WTC11 (cell line): ENCODE data around the gene SHISAL2A. TPM values are rescaled to one million over a fixed set of nuclear protein-coding genes. Genes with fewer than 3 reads are reported as not detected.

Source experiments
- ATAC-seq: fragments of 200-7000 bp; cut with Tn5 transposase; 2 replicates; pipeline ENCODE4 v1.10.0; 2021; ENCODE audit warnings: mild to moderate bottlenecking, moderate library complexity
- CTCF ChIA-PET: fragments of 300-600 bp; sonication (Branson Sonifier 250); formaldehyde crosslinking; loops from one replicate; lab custom pipeline; 2021; ENCODE audit warnings: antibody characterized with exemption; lab: Charles Lee
- POLR2A ChIA-PET: fragments of 350-600 bp; sonication (Branson Sonifier 250); formaldehyde crosslinking; loops from one replicate; lab custom pipeline; 2021; ENCODE audit warnings: antibody characterized with exemption; lab: Charles Lee
- DNase-seq: peaks from one replicate; pipeline ENCODE4 v3.0.0; 2021; ENCODE audit warnings: low spot score
- H3K27ac Mint-ChIP-seq: 2 replicates; pipeline ENCODE4 v1.8.0; 2021; ENCODE audit warnings: mixed read lengths
- H3K27me3 Mint-ChIP-seq: 2 replicates; pipeline ENCODE4 v1.8.0; 2021; ENCODE audit warnings: low read depth, mild to moderate bottlenecking, moderate library complexity, mixed read lengths
- H3K36me3 Mint-ChIP-seq: 2 replicates; pipeline ENCODE4 v1.8.0; 2021; ENCODE audit warnings: mixed read lengths
- H3K4me1 Mint-ChIP-seq: 2 replicates; pipeline ENCODE4 v1.8.0; 2022; ENCODE audit warnings: mixed read lengths
- H3K4me3 Mint-ChIP-seq: 2 replicates; pipeline ENCODE4 v1.8.0; 2021; ENCODE audit warnings: mild to moderate bottlenecking, moderate library complexity, mixed read lengths
- H3K9me3 Mint-ChIP-seq: 2 replicates; pipeline ENCODE4 v1.8.0; 2021; ENCODE audit warnings: mixed read lengths
- CREM ChIP-seq: sonication (generic); formaldehyde crosslinking; IDR thresholded peaks from 2 replicates; pipeline ENCODE4 v1.8.1; 2022; ENCODE audit warnings: mild to moderate bottlenecking, missing genetic modification reagents, moderate library complexity
- EMX1 ChIP-seq: fragments of 250-450 bp; sonication (Bioruptor Pico); IDR thresholded peaks from 2 replicates; pipeline ENCODE4 v1.8.0; 2021; ENCODE audit warnings: mild to moderate bottlenecking
- FOXK1 ChIP-seq: sonication (generic); formaldehyde crosslinking; IDR thresholded peaks from 2 replicates; pipeline ENCODE4 v1.8.0; 2022; ENCODE audit warnings: mild to moderate bottlenecking, moderate library complexity, missing genetic modification reagents
- HMGA2 ChIP-seq: fragments of 250-450 bp; sonication (Bioruptor Pico); IDR thresholded peaks from 2 replicates; pipeline ENCODE4 v1.4.0; 2021; ENCODE audit warnings: mild to moderate bottlenecking, moderate library complexity
- JAZF1 ChIP-seq: fragments of 250-450 bp; sonication (Bioruptor Pico); IDR thresholded peaks from 2 replicates; pipeline ENCODE4 v1.9.0; 2021; ENCODE audit warnings: moderate library complexity, mild to moderate bottlenecking, inconsistent platforms
- MXD4 ChIP-seq: fragments of 250-450 bp; sonication (Bioruptor Pico); IDR thresholded peaks from 2 replicates; pipeline ENCODE4 v1.8.0; 2021; ENCODE audit warnings: mild to moderate bottlenecking, moderate library complexity, borderline replicate concordance
- NFYB ChIP-seq: sonication (generic); formaldehyde crosslinking; conservative IDR thresholded peaks from 2 replicates; pipeline ENCODE4 v1.8.0; 2022; ENCODE audit warnings: low read depth, missing genetic modification reagents
- RELA ChIP-seq: sonication (generic); formaldehyde crosslinking; IDR thresholded peaks from 2 replicates; pipeline ENCODE4 v1.8.1; 2022; ENCODE audit warnings: missing genetic modification reagents, mild to moderate bottlenecking, borderline replicate concordance
- TCF7 ChIP-seq: sonication (generic); formaldehyde crosslinking; IDR thresholded peaks from 2 replicates; pipeline ENCODE4 v1.8.0; 2022; ENCODE audit warnings: mild to moderate bottlenecking, low read depth, missing genetic modification reagents, moderate library complexity
- TEAD1 ChIP-seq: sonication (generic); formaldehyde crosslinking; IDR thresholded peaks from 2 replicates; pipeline ENCODE4 v1.8.0; 2022; ENCODE audit warnings: mild to moderate bottlenecking, missing genetic modification reagents
- ZNF423 ChIP-seq: fragments of 250-450 bp; sonication (Bioruptor Pico); IDR thresholded peaks from 2 replicates; pipeline ENCODE4 v2.1.2; 2022; ENCODE audit warnings: mild to moderate bottlenecking, moderate library complexity
- total RNA-seq: library from RNA; stranded (reverse); gene quantifications from 3 replicates; pipeline ENCODE4 v1.2.3, GENCODE V29; 2021
- TF ChIP-seq, protein P1 (sequence below): sonication (generic); formaldehyde crosslinking; IDR thresholded peaks from 2 replicates; pipeline ENCODE4 v1.8.1; 2023; ENCODE audit warnings: mild to moderate bottlenecking, missing genetic modification reagents, moderate library complexity
- TF ChIP-seq, protein P2 (sequence below): sonication (generic); formaldehyde crosslinking; IDR thresholded peaks from 2 replicates; pipeline ENCODE4 v1.8.1; 2022; ENCODE audit warnings: missing genetic modification reagents, borderline replicate concordance
- TF ChIP-seq, protein P3 (sequence below): sonication (generic); formaldehyde crosslinking; IDR thresholded peaks from 2 replicates; pipeline ENCODE4 v1.8.1; 2023; ENCODE audit warnings: mild to moderate bottlenecking, missing genetic modification reagents, borderline replicate concordance
- TF ChIP-seq, protein P4 (sequence below): fragments of 250-450 bp; sonication (Bioruptor Pico); IDR thresholded peaks from 2 replicates; pipeline ENCODE4 v2.1.2; 2022; ENCODE audit warnings: mild to moderate bottlenecking, moderate library complexity
- TF ChIP-seq, protein P5 (sequence below): sonication (generic); formaldehyde crosslinking; conservative IDR thresholded peaks from 2 replicates; pipeline ENCODE4 v1.8.1; 2022; ENCODE audit warnings: mild to moderate bottlenecking, missing genetic modification reagents
- TF ChIP-seq, protein P6 (sequence below): sonication (generic); formaldehyde crosslinking; IDR thresholded peaks from 2 replicates; pipeline ENCODE4 v1.8.0; 2022; ENCODE audit warnings: missing genetic modification reagents

Gene SHISAL2A
- total RNA-seq, 1 experiment from 2014 or later, result 1.4 TPM

DNA sequence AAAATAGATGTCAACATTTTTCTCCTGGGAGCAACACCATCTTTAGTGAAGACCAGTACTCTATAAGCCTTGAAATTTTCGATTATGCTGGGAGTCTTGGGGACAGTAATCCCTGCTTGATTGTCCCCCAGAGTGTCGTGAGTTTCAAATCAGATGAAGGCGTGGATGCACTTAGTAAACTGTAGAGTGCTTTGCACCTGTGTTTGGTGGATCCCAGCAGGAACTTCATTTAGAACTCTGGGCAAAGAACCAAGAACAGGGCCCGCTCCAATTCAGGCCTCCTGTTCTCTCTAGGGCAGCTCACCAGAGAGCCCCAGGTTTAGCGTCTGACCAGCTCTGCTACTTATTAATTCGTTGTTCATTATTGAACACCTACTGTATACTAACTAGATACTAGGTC is 29.3 kb upstream of the SHISAL2A start:
- TF ChIP-seq NFYB (CRISPR knock-in tag) (no peak), RELA (CRISPR knock-in tag) (no peak), EMX1 (no peak), ZNF423 (CRISPR knock-in tag) (no peak), TEAD1 (no peak), JAZF1 (CRISPR knock-in tag) (no peak), HMGA2 (CRISPR knock-in tag) (no peak), CREM (no peak), TCF7 (CRISPR knock-in tag) (no peak), MXD4 (CRISPR knock-in tag) (no peak), FOXK1 (no peak)
- TF ChIP-seq, protein P1, sequence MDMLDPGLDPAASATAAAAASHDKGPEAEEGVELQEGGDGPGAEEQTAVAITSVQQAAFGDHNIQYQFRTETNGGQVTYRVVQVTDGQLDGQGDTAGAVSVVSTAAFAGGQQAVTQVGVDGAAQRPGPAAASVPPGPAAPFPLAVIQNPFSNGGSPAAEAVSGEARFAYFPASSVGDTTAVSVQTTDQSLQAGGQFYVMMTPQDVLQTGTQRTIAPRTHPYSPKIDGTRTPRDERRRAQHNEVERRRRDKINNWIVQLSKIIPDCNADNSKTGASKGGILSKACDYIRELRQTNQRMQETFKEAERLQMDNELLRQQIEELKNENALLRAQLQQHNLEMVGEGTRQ, result no peak
- TF ChIP-seq, protein P2, sequence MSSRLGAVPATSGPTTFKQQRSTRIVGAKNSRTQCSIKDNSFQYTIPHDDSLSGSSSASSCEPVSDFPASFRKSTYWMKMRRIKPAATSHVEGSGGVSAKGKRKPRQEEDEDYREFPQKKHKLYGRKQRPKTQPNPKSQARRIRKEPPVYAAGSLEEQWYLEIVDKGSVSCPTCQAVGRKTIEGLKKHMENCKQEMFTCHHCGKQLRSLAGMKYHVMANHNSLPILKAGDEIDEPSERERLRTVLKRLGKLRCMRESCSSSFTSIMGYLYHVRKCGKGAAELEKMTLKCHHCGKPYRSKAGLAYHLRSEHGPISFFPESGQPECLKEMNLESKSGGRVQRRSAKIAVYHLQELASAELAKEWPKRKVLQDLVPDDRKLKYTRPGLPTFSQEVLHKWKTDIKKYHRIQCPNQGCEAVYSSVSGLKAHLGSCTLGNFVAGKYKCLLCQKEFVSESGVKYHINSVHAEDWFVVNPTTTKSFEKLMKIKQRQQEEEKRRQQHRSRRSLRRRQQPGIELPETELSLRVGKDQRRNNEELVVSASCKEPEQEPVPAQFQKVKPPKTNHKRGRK (CRISPR knock-in tag), result no peak
- TF ChIP-seq, protein P3, sequence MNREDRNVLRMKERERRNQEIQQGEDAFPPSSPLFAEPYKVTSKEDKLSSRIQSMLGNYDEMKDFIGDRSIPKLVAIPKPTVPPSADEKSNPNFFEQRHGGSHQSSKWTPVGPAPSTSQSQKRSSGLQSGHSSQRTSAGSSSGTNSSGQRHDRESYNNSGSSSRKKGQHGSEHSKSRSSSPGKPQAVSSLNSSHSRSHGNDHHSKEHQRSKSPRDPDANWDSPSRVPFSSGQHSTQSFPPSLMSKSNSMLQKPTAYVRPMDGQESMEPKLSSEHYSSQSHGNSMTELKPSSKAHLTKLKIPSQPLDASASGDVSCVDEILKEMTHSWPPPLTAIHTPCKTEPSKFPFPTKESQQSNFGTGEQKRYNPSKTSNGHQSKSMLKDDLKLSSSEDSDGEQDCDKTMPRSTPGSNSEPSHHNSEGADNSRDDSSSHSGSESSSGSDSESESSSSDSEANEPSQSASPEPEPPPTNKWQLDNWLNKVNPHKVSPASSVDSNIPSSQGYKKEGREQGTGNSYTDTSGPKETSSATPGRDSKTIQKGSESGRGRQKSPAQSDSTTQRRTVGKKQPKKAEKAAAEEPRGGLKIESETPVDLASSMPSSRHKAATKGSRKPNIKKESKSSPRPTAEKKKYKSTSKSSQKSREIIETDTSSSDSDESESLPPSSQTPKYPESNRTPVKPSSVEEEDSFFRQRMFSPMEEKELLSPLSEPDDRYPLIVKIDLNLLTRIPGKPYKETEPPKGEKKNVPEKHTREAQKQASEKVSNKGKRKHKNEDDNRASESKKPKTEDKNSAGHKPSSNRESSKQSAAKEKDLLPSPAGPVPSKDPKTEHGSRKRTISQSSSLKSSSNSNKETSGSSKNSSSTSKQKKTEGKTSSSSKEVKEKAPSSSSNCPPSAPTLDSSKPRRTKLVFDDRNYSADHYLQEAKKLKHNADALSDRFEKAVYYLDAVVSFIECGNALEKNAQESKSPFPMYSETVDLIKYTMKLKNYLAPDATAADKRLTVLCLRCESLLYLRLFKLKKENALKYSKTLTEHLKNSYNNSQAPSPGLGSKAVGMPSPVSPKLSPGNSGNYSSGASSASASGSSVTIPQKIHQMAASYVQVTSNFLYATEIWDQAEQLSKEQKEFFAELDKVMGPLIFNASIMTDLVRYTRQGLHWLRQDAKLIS (CRISPR knock-in tag), result no peak
- TF ChIP-seq, protein P4, sequence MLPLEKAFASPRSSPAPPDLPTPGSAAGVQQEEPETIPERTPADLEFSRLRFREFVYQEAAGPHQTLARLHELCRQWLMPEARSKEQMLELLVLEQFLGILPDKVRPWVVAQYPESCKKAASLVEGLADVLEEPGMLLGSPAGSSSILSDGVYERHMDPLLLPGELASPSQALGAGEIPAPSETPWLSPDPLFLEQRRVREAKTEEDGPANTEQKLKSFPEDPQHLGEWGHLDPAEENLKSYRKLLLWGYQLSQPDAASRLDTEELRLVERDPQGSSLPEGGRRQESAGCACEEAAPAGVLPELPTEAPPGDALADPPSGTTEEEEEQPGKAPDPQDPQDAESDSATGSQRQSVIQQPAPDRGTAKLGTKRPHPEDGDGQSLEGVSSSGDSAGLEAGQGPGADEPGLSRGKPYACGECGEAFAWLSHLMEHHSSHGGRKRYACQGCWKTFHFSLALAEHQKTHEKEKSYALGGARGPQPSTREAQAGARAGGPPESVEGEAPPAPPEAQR (CRISPR knock-in tag), result no peak
- TF ChIP-seq, protein P5, sequence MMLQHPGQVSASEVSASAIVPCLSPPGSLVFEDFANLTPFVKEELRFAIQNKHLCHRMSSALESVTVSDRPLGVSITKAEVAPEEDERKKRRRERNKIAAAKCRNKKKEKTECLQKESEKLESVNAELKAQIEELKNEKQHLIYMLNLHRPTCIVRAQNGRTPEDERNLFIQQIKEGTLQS, result no peak
- TF ChIP-seq, protein P6, sequence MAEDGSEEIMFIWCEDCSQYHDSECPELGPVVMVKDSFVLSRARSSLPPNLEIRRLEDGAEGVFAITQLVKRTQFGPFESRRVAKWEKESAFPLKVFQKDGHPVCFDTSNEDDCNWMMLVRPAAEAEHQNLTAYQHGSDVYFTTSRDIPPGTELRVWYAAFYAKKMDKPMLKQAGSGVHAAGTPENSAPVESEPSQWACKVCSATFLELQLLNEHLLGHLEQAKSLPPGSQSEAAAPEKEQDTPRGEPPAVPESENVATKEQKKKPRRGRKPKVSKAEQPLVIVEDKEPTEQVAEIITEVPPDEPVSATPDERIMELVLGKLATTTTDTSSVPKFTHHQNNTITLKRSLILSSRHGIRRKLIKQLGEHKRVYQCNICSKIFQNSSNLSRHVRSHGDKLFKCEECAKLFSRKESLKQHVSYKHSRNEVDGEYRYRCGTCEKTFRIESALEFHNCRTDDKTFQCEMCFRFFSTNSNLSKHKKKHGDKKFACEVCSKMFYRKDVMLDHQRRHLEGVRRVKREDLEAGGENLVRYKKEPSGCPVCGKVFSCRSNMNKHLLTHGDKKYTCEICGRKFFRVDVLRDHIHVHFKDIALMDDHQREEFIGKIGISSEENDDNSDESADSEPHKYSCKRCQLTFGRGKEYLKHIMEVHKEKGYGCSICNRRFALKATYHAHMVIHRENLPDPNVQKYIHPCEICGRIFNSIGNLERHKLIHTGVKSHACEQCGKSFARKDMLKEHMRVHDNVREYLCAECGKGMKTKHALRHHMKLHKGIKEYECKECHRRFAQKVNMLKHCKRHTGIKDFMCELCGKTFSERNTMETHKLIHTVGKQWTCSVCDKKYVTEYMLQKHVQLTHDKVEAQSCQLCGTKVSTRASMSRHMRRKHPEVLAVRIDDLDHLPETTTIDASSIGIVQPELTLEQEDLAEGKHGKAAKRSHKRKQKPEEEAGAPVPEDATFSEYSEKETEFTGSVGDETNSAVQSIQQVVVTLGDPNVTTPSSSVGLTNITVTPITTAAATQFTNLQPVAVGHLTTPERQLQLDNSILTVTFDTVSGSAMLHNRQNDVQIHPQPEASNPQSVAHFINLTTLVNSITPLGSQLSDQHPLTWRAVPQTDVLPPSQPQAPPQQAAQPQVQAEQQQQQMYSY (CRISPR knock-in tag), result no peak
- DNase-seq (no peak), ATAC-seq (no peak)
- ChIA-PET POLR2A (no interaction called here), CTCF (no interaction called here)
- H3K9me3 Mint-ChIP-seq, result 0 out of 2 replicates have a peak, but pooled peaks cover 3% of the 10 kb centered on the region
- H3K4me1 Mint-ChIP-seq, result peaks cover 11% of the 10 kb centered on the region
- peaks cover 48% of the 10 kb centered on the region for H3K27me3 Mint-ChIP-seq
- H3K4me3 Mint-ChIP-seq, result no peak overlapping the region; the same call in 1 of the 2 replicates
- no peak overlapping the region for H3K27ac Mint-ChIP-seq
- no peaks in the 10 kb centered on the region for H3K36me3 Mint-ChIP-seq
